ENCODE measurements around the gene CCDC38.

DNA sequence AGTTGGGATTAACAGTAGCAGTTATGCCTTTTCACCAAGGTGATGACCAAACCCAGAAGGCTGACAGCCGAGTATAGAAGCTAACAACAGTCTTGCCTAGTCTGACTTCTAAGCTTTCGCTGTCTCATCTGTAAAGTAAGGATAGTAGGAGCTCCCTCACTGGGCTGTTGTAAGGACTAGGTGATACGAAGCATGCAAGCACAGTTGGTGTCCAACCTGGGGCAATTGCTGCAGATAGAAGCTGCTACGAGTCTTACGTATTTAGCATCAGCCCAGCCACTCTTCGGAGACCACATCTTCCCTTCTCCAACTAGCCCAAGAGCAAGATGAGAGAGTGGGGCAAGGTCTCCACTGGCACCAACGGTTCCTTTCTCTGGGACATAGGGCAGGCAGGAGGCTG lies 47.7 kb upstream of the CCDC38 start:
- TF ChIP-seq, protein P1, sequence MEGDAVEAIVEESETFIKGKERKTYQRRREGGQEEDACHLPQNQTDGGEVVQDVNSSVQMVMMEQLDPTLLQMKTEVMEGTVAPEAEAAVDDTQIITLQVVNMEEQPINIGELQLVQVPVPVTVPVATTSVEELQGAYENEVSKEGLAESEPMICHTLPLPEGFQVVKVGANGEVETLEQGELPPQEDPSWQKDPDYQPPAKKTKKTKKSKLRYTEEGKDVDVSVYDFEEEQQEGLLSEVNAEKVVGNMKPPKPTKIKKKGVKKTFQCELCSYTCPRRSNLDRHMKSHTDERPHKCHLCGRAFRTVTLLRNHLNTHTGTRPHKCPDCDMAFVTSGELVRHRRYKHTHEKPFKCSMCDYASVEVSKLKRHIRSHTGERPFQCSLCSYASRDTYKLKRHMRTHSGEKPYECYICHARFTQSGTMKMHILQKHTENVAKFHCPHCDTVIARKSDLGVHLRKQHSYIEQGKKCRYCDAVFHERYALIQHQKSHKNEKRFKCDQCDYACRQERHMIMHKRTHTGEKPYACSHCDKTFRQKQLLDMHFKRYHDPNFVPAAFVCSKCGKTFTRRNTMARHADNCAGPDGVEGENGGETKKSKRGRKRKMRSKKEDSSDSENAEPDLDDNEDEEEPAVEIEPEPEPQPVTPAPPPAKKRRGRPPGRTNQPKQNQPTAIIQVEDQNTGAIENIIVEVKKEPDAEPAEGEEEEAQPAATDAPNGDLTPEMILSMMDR (conservative IDR thresholded peaks at IDR 0.05; ENCODE audit: low read depth, low read length): no peak
- TF ChIP-seq EZH2 (IDR thresholded peaks at IDR 0.05; ENCODE audit: borderline replicate concordance, low read depth, low read length, poor library complexity, severe bottlenecking): no peak
